Fibroblast of skin of scalp (primary cell): Measurements from ENCODE around the gene F2.
A peak's percentile ranks its signal among the peaks of the same experiment; 100 is the strongest.
"Not testable (repeated sequence)": the region's sequence is repeated elsewhere in the genome, so short reads cannot be mapped to it uniquely, and the experiment has no call there.

Source experiments
- DNase-seq: peaks from one replicate; pipeline ENCODE4 v3.0.0-alpha.2; 2013

F2 gene

DNA sequence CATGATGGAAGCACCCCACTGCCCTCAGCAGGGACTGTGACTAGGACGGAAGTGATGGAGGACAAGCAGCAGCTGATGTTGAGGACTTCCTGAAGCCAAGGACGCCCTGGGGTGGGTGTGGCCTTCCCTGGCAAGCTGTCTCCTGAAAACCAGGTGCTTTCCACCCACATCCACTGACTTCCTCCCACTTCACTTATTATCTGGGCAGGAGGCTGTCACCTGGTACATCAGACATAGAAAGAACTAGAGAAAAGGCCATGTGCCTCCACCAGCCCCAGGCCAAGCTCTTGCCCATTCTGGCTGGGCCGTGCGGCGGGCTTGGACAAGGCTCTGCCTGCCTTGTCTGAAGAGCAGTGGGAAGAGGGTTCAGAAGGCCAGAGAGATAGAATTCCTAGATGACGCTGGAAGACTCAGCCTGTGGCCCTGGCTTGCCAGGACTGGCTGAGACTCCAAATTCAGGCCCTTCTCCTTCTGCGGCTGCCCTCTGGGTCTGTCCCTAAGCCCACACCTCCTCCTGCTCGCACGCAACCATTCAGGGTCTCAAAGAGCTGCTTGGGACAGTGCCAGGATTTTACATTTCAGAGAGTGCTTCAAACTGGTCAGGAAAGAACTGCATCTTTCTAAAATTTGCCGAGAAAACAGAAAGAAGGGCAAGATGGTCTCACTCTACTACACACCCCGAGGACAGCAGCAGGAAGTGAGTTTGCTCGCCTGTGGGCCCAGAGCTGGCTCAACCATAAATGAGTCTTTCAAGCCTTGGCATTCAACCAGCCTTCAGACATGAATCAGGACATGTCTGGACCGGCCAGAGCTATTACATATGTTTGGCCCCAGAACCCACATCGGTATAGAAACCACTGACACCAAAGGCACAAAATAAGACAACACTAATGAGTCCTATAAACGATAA is 31.9 kb upstream of the F2 start:
- DNase-seq = no peak

- no peak for DNase-seq
Measured at GRCh38 chr11:46690702-46691101, 28.3 kb upstream of the F2 start.

DNA sequence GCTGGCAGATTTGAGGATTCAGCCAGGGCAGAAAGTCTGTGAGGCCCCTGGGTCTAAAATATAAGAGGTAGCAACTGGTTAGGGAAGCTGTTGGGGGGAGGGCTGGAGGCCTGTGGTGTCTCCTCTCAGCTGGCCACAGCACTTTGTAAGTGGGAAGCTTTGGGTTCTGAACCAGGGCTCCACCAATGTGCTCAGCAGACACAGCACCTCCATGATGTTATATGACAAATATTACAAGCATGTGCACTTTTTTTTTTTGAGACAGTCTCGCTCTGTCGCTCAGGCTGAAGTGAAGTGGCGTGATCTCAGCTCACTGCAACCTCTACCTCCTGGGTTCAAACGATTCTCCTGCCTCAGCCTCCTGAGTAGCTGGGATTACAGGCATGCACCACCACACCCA is 26.6 kb upstream of the F2 start:
- peak; percentile 41 for DNase-seq

GRCh38 chr11:46693597-46694012 is 25.4 kb upstream of the F2 start:
- DNase-seq = peak; percentile 50

DNA sequence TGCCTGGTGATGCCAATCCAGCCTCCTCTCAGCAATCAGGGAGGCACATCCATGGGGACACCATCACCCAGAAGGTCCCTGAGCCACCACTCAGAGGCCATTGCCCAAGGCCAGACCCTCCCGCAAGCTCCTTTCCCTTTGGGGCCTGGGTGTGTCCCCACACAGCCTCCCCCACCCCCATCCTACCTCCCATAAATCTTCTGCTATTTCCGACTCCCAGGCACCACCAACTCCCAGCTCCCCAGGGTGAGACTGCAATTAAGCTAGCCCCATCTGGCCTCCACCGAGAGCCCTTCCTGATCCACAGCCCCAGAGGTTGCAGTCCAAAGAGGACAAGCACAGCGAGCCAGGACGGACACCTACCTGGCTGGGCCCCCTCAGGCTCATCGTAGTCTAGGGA is 24.9 kb upstream of the F2 start:
- DNase-seq = no peak

DNA sequence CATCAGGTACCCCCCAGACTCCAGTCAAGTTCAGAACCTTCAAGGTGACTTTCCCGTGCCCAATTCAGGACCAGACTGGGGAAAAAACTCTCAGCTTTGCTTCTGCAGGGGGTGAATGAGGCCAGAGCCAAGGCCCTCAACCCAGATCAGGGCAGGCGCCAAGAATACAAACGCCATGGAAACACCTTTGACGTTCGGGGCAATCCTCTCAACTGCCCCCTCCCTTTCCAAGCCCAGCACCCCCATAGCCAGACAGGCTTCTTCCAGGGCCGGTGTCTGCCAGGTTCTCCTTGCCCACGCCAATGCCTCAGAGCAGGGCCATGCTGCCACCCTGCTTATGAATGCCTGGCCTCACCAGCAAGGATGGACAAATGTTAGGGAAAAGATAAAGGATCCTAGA is 24.4 kb upstream of the F2 start:
- DNase-seq = no peak

DNA sequence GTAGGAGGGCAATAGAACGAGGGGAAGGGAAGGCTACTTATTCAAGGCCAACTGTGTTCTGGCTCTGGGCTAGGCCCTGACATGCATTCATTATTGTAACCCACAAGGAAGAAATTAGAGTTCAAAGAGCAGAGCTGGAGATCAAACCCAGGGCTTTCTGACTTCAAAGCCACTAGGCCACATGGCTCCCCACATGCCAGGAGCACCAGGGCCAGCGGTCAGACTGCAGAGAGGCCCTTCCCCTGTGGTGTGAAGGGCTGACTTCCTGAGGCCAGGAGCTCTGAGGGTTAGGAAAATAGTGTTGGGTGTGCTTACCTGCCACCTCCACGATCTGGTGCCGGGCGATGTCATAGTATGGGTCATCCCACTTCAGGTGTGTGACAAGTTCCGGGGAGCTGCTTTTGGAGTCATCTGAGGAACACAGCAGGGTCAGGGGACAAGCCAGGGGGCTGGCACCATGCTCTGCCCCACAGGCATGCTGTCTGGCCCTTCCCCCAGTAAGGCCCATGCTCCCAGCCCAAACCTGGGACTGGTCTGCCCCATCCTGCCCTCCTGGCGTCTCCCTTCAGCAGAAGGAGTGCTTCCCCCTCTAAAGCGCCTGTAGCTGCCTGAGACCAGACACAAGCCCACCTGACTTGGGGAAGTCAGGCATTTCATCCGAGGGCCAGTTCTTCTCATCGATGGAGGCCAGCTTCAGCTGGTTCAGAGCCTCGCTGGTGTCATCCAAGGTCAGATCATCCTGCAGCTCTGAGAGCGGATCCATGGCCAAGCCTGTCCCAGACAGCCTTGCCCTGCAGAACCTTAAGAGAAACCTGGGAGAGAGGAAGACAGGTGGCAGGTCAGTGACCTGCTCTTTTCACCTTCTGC is 23.4 kb upstream of the F2 start:
- DNase-seq = no peak

GRCh38 chr11:46696212-46696558 is 22.8 kb upstream of the F2 start:
- no peak for DNase-seq

DNA sequence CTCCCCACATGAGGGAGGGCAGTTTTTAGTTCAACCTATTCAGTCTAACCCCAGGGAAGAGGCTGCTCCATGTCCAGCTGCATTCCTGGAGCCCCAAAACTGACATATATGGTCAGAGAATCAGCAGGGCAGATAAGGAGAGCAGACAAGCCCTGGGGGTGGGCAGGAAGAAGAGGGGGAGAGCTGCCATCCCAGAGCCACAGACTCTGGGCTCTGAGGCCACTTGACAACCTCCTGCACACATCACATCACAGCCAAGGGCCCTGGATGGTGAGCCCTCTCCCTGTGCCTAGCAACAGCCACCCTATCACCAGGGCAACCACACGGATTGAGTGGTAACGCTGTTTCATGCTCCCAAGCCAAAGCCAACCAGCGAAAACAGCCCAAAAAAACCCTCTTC is 21.7 kb upstream of the F2 start:
- DNase-seq = peak; percentile 53

DNA sequence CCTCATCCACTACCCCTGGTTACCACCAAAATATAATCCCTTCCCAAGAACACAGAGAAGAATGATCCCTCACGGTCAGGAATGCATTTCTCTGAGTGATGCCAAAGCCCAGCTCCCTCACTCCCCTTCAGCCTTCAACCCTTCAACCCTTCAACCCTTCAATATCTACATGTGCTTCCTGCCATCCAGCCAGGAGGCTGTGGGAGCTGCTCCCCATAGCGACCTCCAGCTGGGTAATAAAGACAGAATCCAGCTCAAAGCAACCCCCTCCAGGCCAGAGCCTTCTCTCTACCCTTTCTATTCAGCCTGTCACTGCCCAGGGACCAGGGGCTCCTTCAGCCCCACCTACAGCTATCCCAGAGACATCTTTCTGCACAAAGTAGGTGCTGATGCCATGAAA is 21.3 kb upstream of the F2 start:
- no peak for DNase-seq

DNA sequence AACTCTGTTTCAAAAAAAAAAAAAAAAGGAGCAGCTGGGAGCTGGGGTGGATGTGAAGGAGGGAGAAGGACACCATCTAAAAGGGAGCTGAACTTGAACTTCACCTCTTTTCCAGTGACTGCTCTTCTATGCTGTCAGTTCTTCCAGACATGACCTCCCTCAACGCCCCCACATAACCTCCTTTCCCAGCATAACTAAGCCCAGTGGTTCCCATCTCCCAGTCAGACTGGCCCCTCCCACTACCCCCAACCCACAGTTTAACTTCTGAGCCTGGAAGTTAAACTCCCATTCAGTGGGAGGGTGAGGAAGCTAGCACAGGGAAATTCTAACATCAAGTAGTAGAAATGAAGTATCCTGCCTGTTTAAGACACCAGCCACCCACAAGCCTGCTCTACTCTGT is 20.4 kb upstream of the F2 start:
- no peak for DNase-seq

GRCh38 chr11:46700241-46701077 is 18.6 kb upstream of the F2 start, which contains the start of the genes ARHGAP1 and ZNF408:
ARHGAP1 (minus strand) TSS chr11:46700619; CDS start chr11:46696107, 4,512 bp downstream.
ZNF408 (plus strand) TSS chr11:46701031; CDS start chr11:46701048, 17 bp downstream.
- peak; percentile 99 for DNase-seq

GRCh38 chr11:46701078-46701654 is 17.8 kb upstream of the F2 start:
- DNase-seq = no peak

DNA sequence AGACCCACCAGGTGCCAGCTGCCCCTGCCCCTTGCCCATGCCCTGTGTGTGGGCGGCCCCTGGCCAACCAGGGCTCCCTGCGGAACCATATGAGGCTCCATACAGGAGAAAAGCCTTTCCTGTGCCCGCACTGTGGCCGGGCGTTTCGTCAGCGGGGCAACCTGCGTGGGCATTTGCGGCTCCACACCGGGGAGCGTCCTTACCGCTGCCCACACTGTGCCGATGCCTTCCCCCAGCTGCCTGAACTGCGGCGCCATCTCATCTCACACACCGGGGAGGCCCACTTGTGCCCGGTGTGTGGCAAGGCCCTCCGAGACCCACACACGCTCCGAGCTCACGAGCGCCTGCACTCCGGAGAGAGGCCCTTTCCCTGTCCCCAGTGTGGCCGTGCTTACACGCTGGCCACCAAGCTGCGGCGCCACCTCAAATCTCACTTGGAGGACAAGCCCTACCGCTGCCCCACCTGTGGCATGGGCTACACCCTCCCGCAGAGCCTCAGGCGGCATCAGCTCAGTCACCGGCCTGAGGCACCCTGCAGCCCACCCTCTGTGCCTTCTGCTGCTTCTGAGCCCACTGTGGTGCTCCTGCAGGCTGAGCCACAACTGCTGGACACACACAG is 13.8 kb upstream of the F2 start:
- no peak for DNase-seq

DNA sequence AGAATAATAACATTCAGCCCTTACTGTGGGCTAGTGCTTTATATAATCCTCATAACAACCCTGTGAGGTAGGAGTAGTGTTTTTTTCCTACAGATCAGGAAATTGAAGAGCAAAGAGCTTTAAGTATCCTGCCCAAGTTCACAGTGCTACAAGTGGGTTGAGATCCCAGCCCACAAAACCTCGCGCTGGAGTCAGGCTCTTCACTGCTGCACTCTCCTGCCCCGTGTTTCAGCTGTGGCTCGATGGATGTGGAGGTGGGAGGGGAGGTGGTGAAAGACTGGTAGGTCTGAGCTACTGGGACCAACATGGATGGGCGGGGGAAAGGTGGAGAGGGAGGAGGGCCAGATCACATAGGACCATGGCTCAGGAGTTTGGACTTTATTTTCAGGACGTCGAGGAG is 12.1 kb upstream of the F2 start:
- no peak for DNase-seq

DNA sequence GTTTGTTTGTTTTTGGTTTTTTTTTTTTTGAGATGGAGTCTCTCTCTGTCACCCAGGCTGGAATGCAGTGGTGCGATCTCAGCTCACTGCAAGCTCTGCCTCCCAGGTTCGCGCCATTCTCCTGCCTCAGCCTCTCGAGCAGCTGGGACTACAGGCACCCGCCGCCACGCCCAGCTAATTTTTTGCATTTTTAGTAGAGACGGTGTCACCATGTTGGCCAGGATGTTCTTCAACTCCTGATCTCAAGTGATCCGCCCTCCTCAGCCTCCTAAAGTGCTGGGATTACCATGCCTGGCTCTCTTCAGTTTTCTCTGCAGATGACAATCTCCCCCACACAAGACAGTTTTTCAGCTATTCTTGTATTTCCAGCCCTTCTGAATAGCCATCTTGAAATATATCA is 9.7 kb upstream of the F2 start:
- DNase-seq = not testable (repeated sequence)

GRCh38 chr11:46710821-46711269 is 8.2 kb upstream of the F2 start:
- DNase-seq = peak; percentile 85

GRCh38 chr11:46711303-46711702 is 7.7 kb upstream of the F2 start:
- peak; percentile 53 for DNase-seq

GRCh38 chr11:46712874-46713576 is 6.0 kb upstream of the F2 start:
- no peak for DNase-seq

- DNase-seq = not testable (repeated sequence)
Measured at GRCh38 chr11:46717825-46718154, 1.2 kb upstream of the F2 start.
